OCI-LY1 (cell line): ENCODE data around the gene SOX13.

Experiments used
- H2AFZ ChIP-seq: fragments of 200-600 bp; sonication (generic), shearing (Covaris generic); 2 replicates; pipeline ENCODE4 v1.6.0; 2014; ENCODE audit warnings: antibody characterized with exemption, mild to moderate bottlenecking, low read length
- H3F3A ChIP-seq: fragments of 200-600 bp; sonication (generic), shearing (Covaris generic); 2 replicates; pipeline ENCODE4 v1.6.0; 2014; ENCODE audit warnings: mild to moderate bottlenecking, antibody characterized with exemption, low read length, moderate library complexity; ENCODE audit not compliant: insufficient read depth
- H3K27ac ChIP-seq: fragments of 200-600 bp; sonication (generic); 2 replicates; pipeline ENCODE4 v1.5.1; 2014; ENCODE audit warnings: low read length, mixed run types, mild to moderate bottlenecking, low read depth; ENCODE audit not compliant: poor library complexity, severe bottlenecking
- H3K27me3 ChIP-seq: fragments of 200-600 bp; sonication (generic); 2 replicates; pipeline ENCODE4 v1.6.0; 2014; ENCODE audit warnings: antibody characterized with exemption, mild to moderate bottlenecking, low read length, moderate library complexity; ENCODE audit not compliant: insufficient read depth
- H3K36me3 ChIP-seq: fragments of 200-600 bp; sonication (generic); 2 replicates; pipeline ENCODE4 v1.6.1; 2014; ENCODE audit warnings: mild to moderate bottlenecking, antibody characterized with exemption, low read length, moderate library complexity, mixed read lengths; ENCODE audit not compliant: insufficient read depth
- H3K4me1 ChIP-seq: fragments of 200-600 bp; sonication (generic); 2 replicates; pipeline ENCODE4 v1.5.1; 2014; ENCODE audit warnings: mild to moderate bottlenecking, low read length, moderate library complexity; ENCODE audit not compliant: insufficient read depth, severe bottlenecking
- H3K4me2 ChIP-seq: fragments of 200-600 bp; sonication (generic), shearing (Covaris generic); 2 replicates; pipeline ENCODE4 v1.6.1; 2014; ENCODE audit warnings: low read length
- H3K4me3 ChIP-seq: fragments of 200-600 bp; sonication (generic); 2 replicates; pipeline ENCODE4 v1.5.1; 2014; ENCODE audit warnings: low read length, low read depth, mild to moderate bottlenecking, mixed read lengths; ENCODE audit not compliant: poor library complexity, severe bottlenecking
- H3K79me2 ChIP-seq: fragments of 200-600 bp; shearing (Covaris generic); 2 replicates; pipeline ENCODE4 v1.6.1; 2016; ENCODE audit warnings: mixed run types, low read length, mixed read lengths; ENCODE audit not compliant: insufficient read depth
- H3K9ac ChIP-seq: fragments of 200-600 bp; sonication (generic), shearing (Covaris generic); 2 replicates; pipeline ENCODE4 v1.6.1; 2014; ENCODE audit warnings: mild to moderate bottlenecking, low read length, mixed read lengths
- H3K9me2 ChIP-seq: fragments of 200-600 bp; sonication (generic), shearing (Covaris generic); 2 replicates; pipeline ENCODE4 v1.6.1; 2014; ENCODE audit warnings: low read depth, mild to moderate bottlenecking, low read length, mixed read lengths
- H3K9me3 ChIP-seq: fragments of 200-600 bp; shearing (Covaris generic); 2 replicates; pipeline ENCODE4 v1.6.1; 2014; ENCODE audit warnings: low read length, mixed read lengths
- H4K20me1 ChIP-seq: fragments of 200-600 bp; sonication (generic), shearing (Covaris generic); 2 replicates; pipeline ENCODE4 v1.6.0; 2016; ENCODE audit warnings: mild to moderate bottlenecking, low read length; ENCODE audit not compliant: insufficient read depth
- EZH2 ChIP-seq: fragments of 200-600 bp; sonication (generic), shearing (Covaris generic); IDR thresholded peaks from 2 replicates; pipeline ENCODE4 v1.8.0; 2017; ENCODE audit warnings: borderline replicate concordance, mixed run types, mild to moderate bottlenecking, antibody characterized with exemption, low read length, moderate library complexity, mixed read lengths
- TF ChIP-seq, protein P1 (sequence below): fragments of 200-600 bp; sonication (generic), shearing (Covaris generic); IDR thresholded peaks from 2 replicates; pipeline ENCODE4 v1.5.1; 2017; ENCODE audit warnings: mild to moderate bottlenecking, antibody characterized with exemption, low read length, moderate library complexity, mixed read lengths

The SOX13 gene

GRCh38 chr1:204077979-204078696, 5.2 kb downstream of the SOX13 start:
- Histone ChIP-seq H3K27ac (no peak overlapping the region), H3K4me2 (no peak overlapping the region)

GRCh38 chr1:204079608-204079999, 6.7 kb downstream of the SOX13 start:
- no peaks in the 10 kb centered on the region for H3F3A ChIP-seq
- no peak overlapping the region for H3K4me3 ChIP-seq
- H3K36me3 ChIP-seq = no peaks in the 10 kb centered on the region
- no peak overlapping the region for H3K9ac ChIP-seq
- no peaks in the 10 kb centered on the region for H3K27me3 ChIP-seq
- H3K4me2 ChIP-seq = no peak overlapping the region
- no peaks in the 10 kb centered on the region for H3K79me2 ChIP-seq
- no peaks in the 10 kb centered on the region for H3K4me1 ChIP-seq
- H3K27ac ChIP-seq = no peak overlapping the region
- H3K9me3 ChIP-seq = no peaks in the 10 kb centered on the region
- no peak overlapping the region for H2AFZ ChIP-seq
- H4K20me1 ChIP-seq = no peaks in the 10 kb centered on the region
- TF ChIP-seq, protein P1, sequence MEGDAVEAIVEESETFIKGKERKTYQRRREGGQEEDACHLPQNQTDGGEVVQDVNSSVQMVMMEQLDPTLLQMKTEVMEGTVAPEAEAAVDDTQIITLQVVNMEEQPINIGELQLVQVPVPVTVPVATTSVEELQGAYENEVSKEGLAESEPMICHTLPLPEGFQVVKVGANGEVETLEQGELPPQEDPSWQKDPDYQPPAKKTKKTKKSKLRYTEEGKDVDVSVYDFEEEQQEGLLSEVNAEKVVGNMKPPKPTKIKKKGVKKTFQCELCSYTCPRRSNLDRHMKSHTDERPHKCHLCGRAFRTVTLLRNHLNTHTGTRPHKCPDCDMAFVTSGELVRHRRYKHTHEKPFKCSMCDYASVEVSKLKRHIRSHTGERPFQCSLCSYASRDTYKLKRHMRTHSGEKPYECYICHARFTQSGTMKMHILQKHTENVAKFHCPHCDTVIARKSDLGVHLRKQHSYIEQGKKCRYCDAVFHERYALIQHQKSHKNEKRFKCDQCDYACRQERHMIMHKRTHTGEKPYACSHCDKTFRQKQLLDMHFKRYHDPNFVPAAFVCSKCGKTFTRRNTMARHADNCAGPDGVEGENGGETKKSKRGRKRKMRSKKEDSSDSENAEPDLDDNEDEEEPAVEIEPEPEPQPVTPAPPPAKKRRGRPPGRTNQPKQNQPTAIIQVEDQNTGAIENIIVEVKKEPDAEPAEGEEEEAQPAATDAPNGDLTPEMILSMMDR = no peak
- TF ChIP-seq EZH2 = no peak
- no peaks in the 10 kb centered on the region for H3K9me2 ChIP-seq

More at GRCh38 chr1:204077979-204078696, 5.2 kb downstream of the SOX13 start:
- Histone ChIP-seq H3K4me3 (no peak overlapping the region), H3F3A (no peaks in the 10 kb centered on the region), H3K79me2 (no peaks in the 10 kb centered on the region), H3K9me2 (no peaks in the 10 kb centered on the region), H3K9ac (no peak overlapping the region), H3K36me3 (no peaks in the 10 kb centered on the region), H3K27me3 (no peaks in the 10 kb centered on the region), H4K20me1 (no peaks in the 10 kb centered on the region), H3K9me3 (no peaks in the 10 kb centered on the region), H2AFZ (no peak overlapping the region), H3K4me1 (no peaks in the 10 kb centered on the region)
- TF ChIP-seq, protein P1 = no peak
- no peak for TF ChIP-seq EZH2

GRCh38 chr1:204080163-204080903, 7.4 kb downstream of the SOX13 start:
- no peak overlapping the region for H3K4me2 ChIP-seq
- no peaks in the 10 kb centered on the region for H3K79me2 ChIP-seq
- H2AFZ ChIP-seq = no peak overlapping the region
- H3K27ac ChIP-seq = no peak overlapping the region
- H3K9me3 ChIP-seq = no peaks in the 10 kb centered on the region
- peaks cover 4% of the 10 kb centered on the region; the same call in 1 of the 2 replicates for H3K27me3 ChIP-seq
- no peak overlapping the region for H3K9ac ChIP-seq
- no peak overlapping the region for H3K4me3 ChIP-seq
- H3K4me1 ChIP-seq = no peaks in the 10 kb centered on the region
- no peaks in the 10 kb centered on the region for H3K9me2 ChIP-seq
- TF ChIP-seq, protein P1 = no peak
- TF ChIP-seq EZH2 = no peak
- H3K36me3 ChIP-seq = no peaks in the 10 kb centered on the region
- no peaks in the 10 kb centered on the region for H4K20me1 ChIP-seq
- no peaks in the 10 kb centered on the region for H3F3A ChIP-seq
